Esophagus squamous epithelium (tissue), 5 donors: Measurements from ENCODE around the gene CDKL5. TPM values are rescaled to one million over a fixed set of nuclear protein-coding genes. Genes with fewer than 3 reads are reported as not detected.

Experiments
- DNase-seq: peaks from one replicate; lab custom pipeline; 2025; lab: John Stamatoyannopoulos, UW
- H3K27ac ChIP-seq, 4 donors: fragments of 200-600 bp; sonication (generic); one replicate each; pipeline ENCODE4 v1.5.1; 2016 to 2019; ENCODE audit warnings: mild to moderate bottlenecking in 1 of 4
- H3K27me3 ChIP-seq, 4 donors: fragments of 200-600 bp; sonication (generic); 1 replicate in 3 of 4; 2 replicates in 1 of 4; pipeline versions ENCODE4 v1.5.1 to v1.6.0; 2017 to 2021; ENCODE audit warnings: antibody characterized with exemption in 1 of 4
- H3K36me3 ChIP-seq, 3 donors: fragments of 200-600 bp; sonication (generic); one replicate each; pipeline ENCODE4 v1.5.1; 2016 to 2019
- H3K4me1 ChIP-seq, 3 donors: fragments of 200-600 bp; sonication (generic); one replicate each; pipeline ENCODE4 v1.5.1; 2017 to 2019
- H3K4me3 ChIP-seq, 4 donors: fragments of 200-600 bp; sonication (generic); 1 replicate in 3 of 4; 2 replicates in 1 of 4; pipeline ENCODE4 v1.5.1; 2016 to 2019; ENCODE audit warnings: mild to moderate bottlenecking in 2 of 4, moderate library complexity in 1 of 4
- H3K9me3 ChIP-seq, 3 donors: fragments of 200-600 bp; sonication (generic); one replicate each; pipeline ENCODE4 v1.5.1; 2016 to 2019
- POLR2A ChIP-seq, 4 donors: fragments of 450-650 bp; IDR thresholded peaks; one replicate each; pipeline ENCODE4 v1.6.1; 2017; ENCODE audit warnings: antibody characterized with exemption in 4 of 4, mild to moderate bottlenecking in 4 of 4, moderate library complexity in 3 of 4
- WGBS, 2 donors: methylation state at CpG; one replicate each; pipeline ENCODE4 v1.1.5; 2018; 5-methylcytosine and 5-hydroxymethylcytosine counted together
- intact Hi-C: fragments of 100-400 bp; cut with DNase I; formaldehyde crosslinking; loops from one replicate; pipeline ENCODE4 v1.15.0; 2022
- total RNA-seq, 4 donors: library from RNA; depleted of rRNA; stranded (reverse); fragments of >200 nt; gene quantifications; one replicate each; pipeline ENCODE4 v1.1.0, GENCODE V29; 2016
- TF ChIP-seq, protein P1 (sequence below), 6 experiments: fragments of 450-650 bp in 4 of 6; fragments of 200-600 bp in 2 of 6; sonication (generic) in 2 of 6; IDR thresholded peaks; one replicate each; pipeline ENCODE4 v1.5.1; 2016 to 2019; ENCODE audit warnings: antibody characterized with exemption in 6 of 6, mild to moderate bottlenecking in 4 of 6, moderate library complexity in 4 of 6
- donor health status: DM: yes; HTN: yes; CAD: no.

Gene CDKL5
- total RNA-seq, 4 donors from 2014 or later, result 4.9 to 11.7 (median 7.8) TPM

GRCh38 chrX:18465051-18465450 is 39.6 kb downstream of the CDKL5 start:
- no peak overlapping the region for H3K4me3 ChIP-seq
- 71 to 79% methylated on average over 4 of the region's 4 CpGs for WGBS, 2 donors
- TF ChIP-seq, protein P1, sequence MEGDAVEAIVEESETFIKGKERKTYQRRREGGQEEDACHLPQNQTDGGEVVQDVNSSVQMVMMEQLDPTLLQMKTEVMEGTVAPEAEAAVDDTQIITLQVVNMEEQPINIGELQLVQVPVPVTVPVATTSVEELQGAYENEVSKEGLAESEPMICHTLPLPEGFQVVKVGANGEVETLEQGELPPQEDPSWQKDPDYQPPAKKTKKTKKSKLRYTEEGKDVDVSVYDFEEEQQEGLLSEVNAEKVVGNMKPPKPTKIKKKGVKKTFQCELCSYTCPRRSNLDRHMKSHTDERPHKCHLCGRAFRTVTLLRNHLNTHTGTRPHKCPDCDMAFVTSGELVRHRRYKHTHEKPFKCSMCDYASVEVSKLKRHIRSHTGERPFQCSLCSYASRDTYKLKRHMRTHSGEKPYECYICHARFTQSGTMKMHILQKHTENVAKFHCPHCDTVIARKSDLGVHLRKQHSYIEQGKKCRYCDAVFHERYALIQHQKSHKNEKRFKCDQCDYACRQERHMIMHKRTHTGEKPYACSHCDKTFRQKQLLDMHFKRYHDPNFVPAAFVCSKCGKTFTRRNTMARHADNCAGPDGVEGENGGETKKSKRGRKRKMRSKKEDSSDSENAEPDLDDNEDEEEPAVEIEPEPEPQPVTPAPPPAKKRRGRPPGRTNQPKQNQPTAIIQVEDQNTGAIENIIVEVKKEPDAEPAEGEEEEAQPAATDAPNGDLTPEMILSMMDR (IDR thresholded peaks at IDR 0.05), result no peak
- TF ChIP-seq POLR2A (IDR thresholded peaks at IDR 0.05), result no peak
- H3K36me3 ChIP-seq, result no peaks in the 10 kb centered on the region
- no peak overlapping the region for H3K27ac ChIP-seq
- H3K9me3 ChIP-seq, result no peaks in the 10 kb centered on the region
- no peak for DNase-seq
- no peaks in the 10 kb centered on the region for H3K4me1 ChIP-seq
- intact Hi-C loops, result no loop called here
- H3K27me3 ChIP-seq, result no peaks in the 10 kb centered on the region

- TF ChIP-seq POLR2A (IDR thresholded peaks at IDR 0.05), result no peak
- TF ChIP-seq, protein P1 (IDR thresholded peaks at IDR 0.05), result no peak
- no peaks in the 10 kb centered on the region for H3K36me3 ChIP-seq
- H3K4me1 ChIP-seq, result no peaks in the 10 kb centered on the region
- intact Hi-C loops, result no loop called here
- no peak overlapping the region for H3K4me3 ChIP-seq
- no peaks in the 10 kb centered on the region for H3K27me3 ChIP-seq
- no peak for DNase-seq
- WGBS, 2 donors, result 78 to 81% methylated on average over 4 of the region's 4 CpGs
- no peaks in the 10 kb centered on the region for H3K9me3 ChIP-seq
- H3K27ac ChIP-seq, result no peak overlapping the region
Measured at GRCh38 chrX:18468599-18468998, 43.2 kb downstream of the CDKL5 start.

DNA sequence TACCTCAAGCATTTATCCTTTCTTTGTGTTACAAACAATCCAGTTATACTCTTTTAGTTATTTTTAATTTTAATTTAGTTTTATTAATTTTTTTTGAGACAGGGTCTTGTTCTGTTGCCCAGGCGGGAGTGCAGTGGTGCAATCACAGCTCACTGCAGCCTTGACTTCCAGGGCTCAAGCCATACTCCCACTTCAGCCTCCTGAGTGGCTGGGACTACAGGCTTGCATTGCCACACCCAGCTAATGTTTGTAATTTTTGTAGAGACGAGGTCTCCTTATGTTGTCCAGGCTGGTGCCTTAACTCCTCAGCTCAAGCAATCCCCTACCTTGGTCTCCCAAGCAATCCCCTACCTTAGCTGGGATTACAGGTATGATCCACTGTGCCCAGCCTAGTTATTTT is 45.9 kb downstream of the CDKL5 start:
- H3K27me3 ChIP-seq, result no peaks in the 10 kb centered on the region
- H3K36me3 ChIP-seq, result no peaks in the 10 kb centered on the region
- no peak for TF ChIP-seq POLR2A (IDR thresholded peaks at IDR 0.05)
- TF ChIP-seq, protein P1 (IDR thresholded peaks at IDR 0.05), result no peak
- intact Hi-C loops, result no loop called here
- H3K9me3 ChIP-seq, result no peaks in the 10 kb centered on the region
- H3K27ac ChIP-seq, result no peak overlapping the region
- no peaks in the 10 kb centered on the region for H3K4me1 ChIP-seq
- 66 to 77% methylated on average over 2 of the region's 2 CpGs for WGBS, 2 donors
- no peak for DNase-seq
- no peak overlapping the region for H3K4me3 ChIP-seq

GRCh38 chrX:18490806-18491555 is 65.6 kb downstream of the CDKL5 start:
- no peaks in the 10 kb centered on the region for H3K27me3 ChIP-seq
- no peaks in the 10 kb centered on the region for H3K9me3 ChIP-seq
- H3K27ac ChIP-seq, result no peak overlapping the region
- H3K36me3 ChIP-seq, result no peaks in the 10 kb centered on the region
- H3K4me1 ChIP-seq, result no peaks in the 10 kb centered on the region
- WGBS, 2 donors, result 59 to 67% methylated on average over 5 of the region's 5 CpGs
- TF ChIP-seq, protein P1 (IDR thresholded peaks at IDR 0.05), result no peak
- no peak for TF ChIP-seq POLR2A (IDR thresholded peaks at IDR 0.05)
- DNase-seq, result no peak
- no peak overlapping the region for H3K4me3 ChIP-seq
- intact Hi-C loops, result no loop called here

DNA sequence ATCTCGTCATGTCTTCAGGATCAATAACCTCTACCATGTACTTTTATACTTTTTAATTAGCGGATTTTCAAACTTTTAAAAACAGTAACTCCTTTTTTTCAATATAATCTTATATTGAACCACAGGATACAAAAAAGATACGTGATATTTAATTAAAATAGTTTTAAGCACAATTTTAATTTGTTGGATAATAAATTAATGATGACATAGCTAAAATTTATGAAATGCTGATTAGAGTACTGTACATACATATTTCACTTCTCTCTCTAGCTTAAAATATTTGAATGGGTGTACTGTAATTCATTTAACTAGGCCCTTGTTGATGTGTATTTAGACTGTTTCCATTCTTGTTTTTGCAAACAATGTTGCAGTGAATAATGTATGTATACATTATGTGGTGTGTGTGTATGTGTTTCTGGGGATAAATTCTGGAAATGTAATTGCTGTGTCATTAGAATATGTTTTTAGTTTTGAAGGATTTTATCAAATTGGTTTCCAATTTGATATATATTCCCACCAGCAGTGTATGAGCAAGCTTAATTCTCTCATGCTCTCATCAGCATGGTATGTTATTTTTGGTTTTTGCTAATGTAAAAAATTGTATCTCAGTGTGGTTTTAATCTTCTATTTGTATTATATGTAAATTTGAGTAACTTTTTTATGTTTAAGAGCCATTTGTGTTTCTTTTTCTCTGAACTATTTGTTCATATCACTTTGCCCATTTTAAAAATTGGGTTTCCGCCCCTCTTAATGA is 66.4 kb downstream of the CDKL5 start:
- H3K27ac ChIP-seq, result no peak overlapping the region
- WGBS, 2 donors, result 75 to 92% methylated on average over 4 of the region's 4 CpGs
- H3K4me1 ChIP-seq, result no peaks in the 10 kb centered on the region
- no peaks in the 10 kb centered on the region for H3K27me3 ChIP-seq
- TF ChIP-seq, protein P1 (IDR thresholded peaks at IDR 0.05), result no peak
- TF ChIP-seq POLR2A (IDR thresholded peaks at IDR 0.05), result no peak
- no peak for DNase-seq
- intact Hi-C loops, result no loop called here
- no peaks in the 10 kb centered on the region for H3K9me3 ChIP-seq
- no peak overlapping the region for H3K4me3 ChIP-seq
- no peaks in the 10 kb centered on the region for H3K36me3 ChIP-seq
